Measurements from ENCODE around the gene CLN6. TPM values are rescaled to one million over a fixed set of nuclear protein-coding genes. Genes with fewer than 3 reads are reported as not detected.
"Not testable (repeated sequence)": the region's sequence is repeated elsewhere in the genome, so short reads cannot be mapped to it uniquely, and the experiment has no call there.

CLN6 gene
- total and polyA plus RNA-seq, 2 experiments from 2014 or later: 3.8 to 17.4 TPM

- in situ Hi-C loops (cut with MboI): no loop called here
- Histone ChIP-seq H4K20me1 (ENCODE audit: insufficient read depth) (no peaks in the 10 kb centered on the region), H3K4me3 (no peak overlapping the region), H3K27me3 (replicated peaks; ENCODE audit: insufficient read depth) (no peaks in the 10 kb centered on the region), H3K27ac (no peak overlapping the region), H2AFZ (no peak overlapping the region), H3K79me2 (ENCODE audit: insufficient read depth) (peaks cover 16% of the 10 kb centered on the region; the same call in 1 of the 2 replicates), H3F3A (ENCODE audit: insufficient read depth) (no peaks in the 10 kb centered on the region), H3K9me3 (ENCODE audit: low read depth) (no peaks in the 10 kb centered on the region), H3K9ac (no peak overlapping the region), H3K4me1 (ENCODE audit: insufficient read depth) (no peaks in the 10 kb centered on the region), H3K36me3 (ENCODE audit: low read depth) (no peaks in the 10 kb centered on the region; the same call in 1 of the 2 replicates), H3K4me2 (ENCODE audit: unreplicated experiment) (no peak overlapping the region), H3K9me2 (ENCODE audit: insufficient read depth) (no peaks in the 10 kb centered on the region)
- DNase-seq: no peak
- WGBS, 2 experiments (ENCODE audit: low coverage in 1 of 2, low lambda C conversion rate in 2 of 2, missing lambda C conversion rate in 2 of 2): 74 to 81% methylated on average over 6 of the region's 6 CpGs
- no peak for TF ChIP-seq EZH2phosphoT487 (IDR thresholded peaks at IDR 0.05; ENCODE audit: insufficient read depth, low read depth)
- TF ChIP-seq EZH2 (IDR thresholded peaks at IDR 0.05; ENCODE audit: insufficient read depth, poor library complexity, severe bottlenecking): no peak
Measured at GRCh38 chr15:68214838-68215254, 14.7 kb downstream of the CLN6 start.

- DNase-seq: no peak
- Histone ChIP-seq H3K27me3 (replicated peaks; ENCODE audit: insufficient read depth) (no peaks in the 10 kb centered on the region), H3K9me2 (ENCODE audit: insufficient read depth) (no peaks in the 10 kb centered on the region), H3K4me2 (ENCODE audit: unreplicated experiment) (no peak overlapping the region), H3F3A (ENCODE audit: insufficient read depth) (no peaks in the 10 kb centered on the region), H4K20me1 (ENCODE audit: insufficient read depth) (no peaks in the 10 kb centered on the region), H3K9me3 (ENCODE audit: low read depth) (no peaks in the 10 kb centered on the region), H3K4me1 (ENCODE audit: insufficient read depth) (no peaks in the 10 kb centered on the region), H3K27ac (no peak overlapping the region), H3K79me2 (ENCODE audit: insufficient read depth) (peaks cover 16% of the 10 kb centered on the region; the same call in 1 of the 2 replicates), H3K4me3 (no peak overlapping the region), H3K36me3 (ENCODE audit: low read depth) (no peaks in the 10 kb centered on the region; the same call in 1 of the 2 replicates), H3K9ac (no peak overlapping the region), H2AFZ (no peak overlapping the region)
- 86 to 88% methylated on average over 17 of the region's 17 CpGs for WGBS, 2 experiments (ENCODE audit: low coverage in 1 of 2, low lambda C conversion rate in 2 of 2, missing lambda C conversion rate in 2 of 2)
- TF ChIP-seq EZH2phosphoT487 (IDR thresholded peaks at IDR 0.05; ENCODE audit: insufficient read depth, low read depth) (no peak), EZH2 (IDR thresholded peaks at IDR 0.05; ENCODE audit: insufficient read depth, poor library complexity, severe bottlenecking) (no peak)
- in situ Hi-C loops (cut with MboI): no loop called here
Measured at GRCh38 chr15:68213991-68214837, 15.3 kb downstream of the CLN6 start.

- in situ Hi-C loops (cut with MboI); H3K79me2 ChIP-seq (ENCODE audit: insufficient read depth); H3K36me3 ChIP-seq (ENCODE audit: low read depth); H2AFZ ChIP-seq; H3K9me3 ChIP-seq (ENCODE audit: low read depth); H3K9ac ChIP-seq; H3K4me2 ChIP-seq (ENCODE audit: unreplicated experiment); H3K4me1 ChIP-seq (ENCODE audit: insufficient read depth); H3F3A ChIP-seq (ENCODE audit: insufficient read depth); DNase-seq; H3K27me3 ChIP-seq (replicated peaks; ENCODE audit: insufficient read depth); H3K27ac ChIP-seq; H3K9me2 ChIP-seq (ENCODE audit: insufficient read depth); H3K4me3 ChIP-seq; H4K20me1 ChIP-seq (ENCODE audit: insufficient read depth): not testable (repeated sequence)
- 87 to 88% methylated on average over 6 of the region's 6 CpGs for WGBS, 2 experiments (ENCODE audit: low coverage in 1 of 2, low lambda C conversion rate in 2 of 2, missing lambda C conversion rate in 2 of 2)
Measured at GRCh38 chr15:68213491-68213845, 16.1 kb downstream of the CLN6 start.

- Histone ChIP-seq H3K79me2 (ENCODE audit: insufficient read depth) (0 out of 2 replicates have a peak, but pooled peaks cover 8% of the 10 kb centered on the region), H3K27me3 (replicated peaks; ENCODE audit: insufficient read depth) (no peaks in the 10 kb centered on the region), H3K36me3 (ENCODE audit: low read depth) (no peaks in the 10 kb centered on the region; the same call in 1 of the 2 replicates), H3K9ac (no peak overlapping the region), H3F3A (ENCODE audit: insufficient read depth) (no peaks in the 10 kb centered on the region), H4K20me1 (ENCODE audit: insufficient read depth) (no peaks in the 10 kb centered on the region), H3K4me3 (no peak overlapping the region), H3K27ac (no peak overlapping the region), H3K9me3 (ENCODE audit: low read depth) (no peaks in the 10 kb centered on the region), H2AFZ (no peak overlapping the region), H3K4me2 (ENCODE audit: unreplicated experiment) (no peak overlapping the region), H3K9me2 (ENCODE audit: insufficient read depth) (no peaks in the 10 kb centered on the region), H3K4me1 (ENCODE audit: insufficient read depth) (no peaks in the 10 kb centered on the region)
- in situ Hi-C loops (cut with MboI): no loop called here
- DNase-seq: no peak
- TF ChIP-seq EZH2phosphoT487 (IDR thresholded peaks at IDR 0.05; ENCODE audit: insufficient read depth, low read depth): no peak
- TF ChIP-seq EZH2 (IDR thresholded peaks at IDR 0.05; ENCODE audit: insufficient read depth, poor library complexity, severe bottlenecking): no peak
- WGBS, 2 experiments (ENCODE audit: low coverage in 1 of 2, low lambda C conversion rate in 2 of 2, missing lambda C conversion rate in 2 of 2): 92 to 94% methylated on average over 14 of the region's 14 CpGs
Measured at GRCh38 chr15:68211656-68212320, 17.7 kb downstream of the CLN6 start.

All from GM23248 (cell line).